Femur (tissue), 1 donor: ENCODE results near the gene ANKIB1.
"Not testable (repeated sequence)": the region's sequence is repeated elsewhere in the genome, so short reads cannot be mapped to it uniquely, and the experiment has no call there.

Source experiments
- DNase-seq: peaks from one replicate; pipeline ENCODE4 v3.0.0-alpha.2; 2017

The ANKIB1 gene

GRCh38 chr7:92410162-92410561, 164.4 kb downstream of the ANKIB1 start:
- not testable (repeated sequence) for DNase-seq

GRCh38 chr7:92412745-92413144, 167.0 kb downstream of the ANKIB1 start:
- DNase-seq, result no peak

- no peak for DNase-seq
Observed at GRCh38 chr7:92413550-92413949, 167.8 kb downstream of the ANKIB1 start.

DNA sequence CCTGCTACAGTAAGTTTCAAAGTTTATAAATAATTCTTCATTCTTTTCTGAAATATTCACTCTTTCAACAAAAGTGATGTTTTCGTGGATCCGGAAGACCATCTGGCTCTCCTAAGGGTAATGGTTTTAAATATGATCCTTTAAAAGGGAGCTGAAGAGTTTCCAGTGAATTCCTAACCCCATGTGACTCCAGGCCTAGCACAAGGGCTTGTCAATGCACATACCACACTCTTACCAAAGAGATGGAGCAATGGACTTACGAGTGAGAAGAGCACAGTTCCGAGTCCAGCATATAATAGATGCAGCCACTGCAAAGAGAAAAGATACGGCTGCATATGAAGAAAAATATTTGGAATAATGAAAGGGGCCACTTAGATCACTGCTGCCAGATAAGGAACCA, 169.5 kb downstream of the ANKIB1 start:
- no peak for DNase-seq

DNA sequence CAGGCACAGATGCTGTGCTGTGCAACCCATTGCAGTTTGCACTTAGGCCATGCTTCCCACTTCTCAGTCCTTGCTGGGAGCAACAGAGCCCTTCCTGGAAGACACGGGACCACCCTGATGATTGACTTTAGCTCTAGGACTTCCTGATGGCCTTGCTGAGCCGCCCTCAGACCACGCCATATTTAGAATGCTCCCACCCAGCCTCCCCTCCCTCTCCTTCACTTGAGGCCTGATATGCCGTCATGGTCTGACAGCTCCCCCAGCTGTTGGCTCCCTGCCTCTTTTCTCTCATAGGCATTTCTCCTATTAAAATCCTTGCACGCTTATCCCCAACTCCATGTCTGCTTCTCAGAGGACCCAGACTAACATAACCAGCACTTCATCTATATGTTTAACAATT, 172.1 kb downstream of the ANKIB1 start:
- DNase-seq, result no peak

GRCh38 chr7:92421676-92422435, 176.1 kb downstream of the ANKIB1 start:
- no peak for DNase-seq

- DNase-seq, result no peak
Observed at GRCh38 chr7:92422926-92423325, 177.2 kb downstream of the ANKIB1 start.

DNA sequence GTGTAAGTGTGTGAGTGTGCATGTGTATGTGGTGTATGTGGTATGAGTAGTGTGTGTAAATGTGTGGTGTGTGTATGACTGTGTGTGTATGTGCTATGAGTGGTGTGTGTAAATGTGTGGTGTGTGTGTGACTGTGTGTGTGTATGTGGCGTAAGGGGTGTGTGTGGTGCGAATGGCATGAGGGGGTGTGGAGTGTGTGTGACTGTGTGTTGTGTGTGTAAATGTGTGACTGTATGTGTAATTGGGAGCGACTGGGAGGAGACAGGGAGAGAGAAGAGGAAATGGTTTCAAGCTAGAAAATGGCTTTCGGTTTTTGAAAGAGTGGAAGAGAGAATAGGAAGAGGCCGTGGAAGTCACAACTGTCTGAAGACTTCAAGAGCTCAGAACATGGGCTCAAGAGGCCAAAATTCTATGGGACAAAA, 177.9 kb downstream of the ANKIB1 start:
- no peak for DNase-seq

GRCh38 chr7:92425311-92425947, 179.7 kb downstream of the ANKIB1 start:
- DNase-seq, result no peak

DNA sequence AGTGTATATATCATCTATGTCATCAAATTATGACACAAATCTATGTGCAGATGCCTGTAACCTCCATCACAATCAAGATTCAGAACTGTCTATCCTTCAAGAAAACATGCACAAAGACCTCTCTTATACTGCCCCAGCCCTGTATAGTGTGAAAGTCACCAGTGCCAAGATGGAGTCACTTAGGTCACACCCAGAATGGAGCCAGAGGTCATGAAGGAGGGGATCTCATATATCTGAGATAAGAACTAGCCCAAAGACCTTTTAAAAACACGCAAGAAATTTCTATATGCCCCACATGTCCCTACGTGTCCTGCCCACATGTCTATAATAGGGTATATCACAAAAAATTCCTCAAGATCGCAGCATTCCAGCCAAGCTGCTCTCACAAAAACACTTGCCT, 181.4 kb downstream of the ANKIB1 start:
- no peak for DNase-seq

GRCh38 chr7:92432299-92432946, 186.6 kb downstream of the ANKIB1 start:
- DNase-seq, result no peak

DNA sequence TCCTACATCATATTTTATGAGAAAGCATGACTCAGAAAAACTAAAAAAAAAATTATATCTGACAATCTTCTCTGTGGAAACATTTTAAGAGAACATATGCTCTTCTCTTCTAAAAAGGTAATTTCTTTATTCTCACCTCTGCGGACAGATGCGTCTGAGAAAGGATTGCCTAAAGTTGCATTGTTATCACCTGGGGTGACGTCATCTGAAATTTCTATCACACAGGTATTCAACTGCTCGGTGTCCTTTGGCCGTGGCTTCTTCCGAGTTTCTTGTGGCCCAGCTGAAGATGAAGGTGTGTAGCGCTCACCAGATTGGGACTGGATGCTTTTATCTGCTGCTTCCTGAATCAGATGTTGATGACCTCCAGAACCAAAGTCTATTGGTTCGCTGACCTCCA, 187.2 kb downstream of the ANKIB1 start:
- DNase-seq, result no peak

- no peak for DNase-seq
Observed at GRCh38 chr7:92435542-92435941, 189.8 kb downstream of the ANKIB1 start.

DNA sequence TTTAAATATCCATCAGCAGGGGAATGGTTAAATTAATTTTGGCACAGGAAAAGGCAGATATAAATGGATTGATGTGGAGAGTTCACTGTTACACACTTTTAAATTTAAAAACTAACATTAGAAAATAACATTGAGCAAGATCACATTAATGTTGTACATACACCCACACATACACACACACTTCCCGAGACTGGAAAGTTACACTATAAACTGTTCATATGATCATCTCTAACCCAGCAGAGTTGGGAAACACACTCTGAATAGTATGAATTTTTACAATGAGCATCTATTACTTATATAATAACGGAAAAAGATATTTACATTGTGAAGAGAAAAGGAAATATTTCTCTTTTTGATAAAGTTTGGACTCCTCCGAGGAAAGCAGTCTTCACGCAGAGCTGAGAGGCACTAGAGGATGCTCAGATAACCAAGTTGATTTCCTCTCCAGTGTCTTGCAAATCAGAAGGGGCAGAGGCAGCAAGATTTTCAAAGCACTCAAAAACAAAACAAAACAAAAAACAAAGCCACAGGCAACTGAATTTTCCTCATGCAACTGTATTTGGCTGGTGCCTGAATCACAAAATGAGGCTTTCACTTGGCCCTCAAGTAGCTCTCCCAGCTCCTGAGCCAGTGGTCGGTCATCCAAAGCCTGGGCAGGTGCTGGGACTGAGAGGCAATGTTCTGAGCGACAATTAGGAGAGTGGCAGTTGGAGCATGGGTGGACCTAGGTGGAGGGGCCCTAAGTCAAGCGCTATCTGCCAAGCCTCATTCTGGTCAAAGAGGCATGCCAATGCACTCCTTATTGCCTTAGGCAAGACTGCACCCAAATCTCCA, 191.1 kb downstream of the ANKIB1 start:
- DNase-seq, result no peak

DNA sequence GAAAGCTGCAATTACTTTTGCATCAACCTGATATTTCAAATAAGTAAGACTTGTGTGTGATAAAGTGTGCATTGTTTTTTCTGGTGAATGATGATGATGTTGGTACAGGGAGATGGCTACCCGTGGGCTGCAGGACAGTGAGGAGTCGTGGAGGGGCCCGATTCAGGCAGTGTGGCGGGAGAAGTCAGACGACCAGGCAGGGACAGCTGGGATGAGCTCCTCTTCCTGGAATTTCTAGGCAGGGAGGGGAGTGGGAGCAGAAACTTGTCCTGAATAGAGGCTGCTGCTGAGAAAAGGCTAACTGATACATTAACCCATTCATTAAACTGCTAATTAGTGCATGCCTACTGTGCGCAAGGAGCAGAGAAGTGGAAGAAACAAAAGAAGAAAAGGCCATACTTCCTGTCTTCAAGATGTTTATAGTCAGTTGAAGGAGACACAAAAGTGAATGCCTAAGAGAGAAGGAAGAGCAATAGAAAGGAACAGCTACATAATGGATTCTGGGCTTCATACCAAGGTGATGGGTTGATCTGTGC, 192.2 kb downstream of the ANKIB1 start:
- no peak for DNase-seq

GRCh38 chr7:92442720-92443119, 196.9 kb downstream of the ANKIB1 start:
- not testable (repeated sequence) for DNase-seq

DNA sequence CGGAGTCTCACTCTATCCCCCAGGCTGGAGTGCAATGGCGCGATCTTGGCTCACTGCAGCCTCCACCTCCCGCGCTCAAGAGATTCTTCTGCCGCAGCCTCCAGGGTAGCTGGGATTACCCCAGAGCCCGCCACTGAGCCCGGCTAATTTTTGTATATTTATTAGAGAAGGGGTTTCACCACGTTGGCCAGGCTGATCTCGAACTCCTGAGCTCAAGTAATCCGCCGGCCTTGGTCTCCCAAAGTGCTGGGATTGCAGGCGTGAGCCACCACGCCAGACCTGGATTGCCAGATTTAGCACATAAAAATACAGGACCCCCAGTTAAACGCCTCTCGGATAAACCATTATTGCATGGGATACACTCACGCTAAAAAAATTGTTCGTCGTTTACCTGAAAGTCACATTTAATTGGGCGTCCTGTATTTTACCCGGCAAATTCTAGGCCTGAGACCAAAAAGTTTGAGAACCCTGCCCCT, 201.1 kb downstream of the ANKIB1 start:
- DNase-seq, result no peak

DNA sequence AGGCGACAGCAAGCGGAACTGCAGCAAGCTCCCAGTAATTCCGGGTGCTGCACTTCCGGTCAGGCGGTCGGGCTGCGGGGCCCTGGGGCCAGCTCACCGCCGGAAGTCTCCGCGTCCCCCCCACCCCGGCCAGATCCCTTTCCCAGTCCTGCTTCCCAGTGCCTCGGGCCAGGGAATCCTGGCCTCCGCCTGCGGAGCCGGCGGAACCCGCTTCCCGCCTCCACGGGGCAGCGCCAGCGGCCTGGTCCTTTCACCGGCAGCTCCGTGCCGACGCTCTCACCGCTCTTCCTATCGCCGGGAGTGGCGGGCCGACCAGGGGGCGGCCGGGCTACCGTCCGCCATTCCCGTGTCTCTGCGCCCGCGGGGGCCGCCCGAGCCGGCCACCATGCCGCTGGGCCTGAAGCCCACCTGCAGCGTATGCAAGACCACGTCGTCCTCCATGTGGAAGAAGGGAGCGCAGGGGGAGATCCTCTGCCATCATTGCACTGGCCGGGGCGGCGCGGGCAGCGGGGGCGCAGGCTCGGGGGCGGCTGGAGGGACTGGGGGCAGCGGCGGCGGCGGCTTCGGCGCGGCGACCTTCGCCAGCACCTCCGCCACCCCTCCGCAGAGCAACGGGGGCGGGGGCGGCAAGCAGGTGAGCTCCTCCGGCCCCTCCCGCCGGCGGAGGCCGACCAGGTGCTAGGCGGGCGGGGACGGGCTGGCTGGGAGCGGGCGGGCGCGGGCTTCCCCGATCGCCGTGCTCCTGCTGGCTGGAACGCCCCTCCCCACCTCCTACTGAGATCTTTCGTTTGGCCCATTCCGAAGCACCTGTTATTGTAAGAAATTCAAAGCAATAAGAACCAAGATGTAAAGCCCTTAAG, 201.8 kb downstream of the ANKIB1 start, which contains the start of gene GATAD1:
TSS of gene GATAD1 (plus strand) at position 138 of the 860 bp plus-strand sequence. CDS start at position 386, 248 bp downstream.
- DNase-seq, result peak; percentile 96

GRCh38 chr7:92448205-92448747, 202.5 kb downstream of the ANKIB1 start:
- DNase-seq, result peak; percentile 46
